ENCODE measurements around the gene PNPLA1.

Gene PNPLA1

GRCh38 chr6:36301781-36302180, 31.9 kb downstream of the PNPLA1 start:
- H3K36me3 ChIP-seq (ENCODE audit: control insufficient read depth in 2 of 2, insufficient read depth in 2 of 2, low read length in 2 of 2), result no peaks in the 10 kb centered on the region
- no peak overlapping the region for H3K27ac ChIP-seq (ENCODE audit: low read length)
- peaks cover 3 to 8% of the 10 kb centered on the region in 2 donors for H3K27me3 ChIP-seq (ENCODE audit: control insufficient read depth in 1 of 2, insufficient read depth in 2 of 2, low read length in 2 of 2)
- peaks cover 11% of the 10 kb centered on the region for H3K4me1 ChIP-seq (ENCODE audit: control insufficient read depth, insufficient read depth, low read length)
- H3K9me3 ChIP-seq (ENCODE audit: control insufficient read depth in 2 of 2, low read length in 2 of 2), result no peaks in the 10 kb centered on the region
- no peak overlapping the region for H3K4me3 ChIP-seq (ENCODE audit: low read length in 2 of 2)
- no peak overlapping the region for H3K9ac ChIP-seq (ENCODE audit: low read length in 2 of 2)

GRCh38 chr6:36302227-36302976, 32.5 kb downstream of the PNPLA1 start:
- Histone ChIP-seq H3K9ac (ENCODE audit: low read length in 2 of 2) (no peak overlapping the region), H3K36me3 (ENCODE audit: control insufficient read depth in 2 of 2, insufficient read depth in 2 of 2, low read length in 2 of 2) (no peaks in the 10 kb centered on the region), H3K27ac (ENCODE audit: low read length) (no peak overlapping the region), H3K27me3 (ENCODE audit: control insufficient read depth in 1 of 2, insufficient read depth in 2 of 2, low read length in 2 of 2) (peaks cover 3 to 8% of the 10 kb centered on the region in 2 donors), H3K9me3 (ENCODE audit: control insufficient read depth in 2 of 2, low read length in 2 of 2) (no peaks in the 10 kb centered on the region), H3K4me3 (ENCODE audit: low read length in 2 of 2) (no peak overlapping the region), H3K4me1 (ENCODE audit: control insufficient read depth, insufficient read depth, low read length) (peaks cover 11% of the 10 kb centered on the region)

GRCh38 chr6:36305885-36306284, 36.0 kb downstream of the PNPLA1 start:
- H3K36me3 ChIP-seq (ENCODE audit: control insufficient read depth in 2 of 2, insufficient read depth in 2 of 2, low read length in 2 of 2), result no peaks in the 10 kb centered on the region
- no peak overlapping the region for H3K27ac ChIP-seq (ENCODE audit: low read length)
- H3K9ac ChIP-seq (ENCODE audit: low read length in 2 of 2), result no peak overlapping the region
- no peaks in the 10 kb centered on the region for H3K9me3 ChIP-seq (ENCODE audit: control insufficient read depth in 2 of 2, low read length in 2 of 2)
- peaks cover 11% of the 10 kb centered on the region for H3K4me1 ChIP-seq (ENCODE audit: control insufficient read depth, insufficient read depth, low read length)
- H3K27me3 ChIP-seq (ENCODE audit: control insufficient read depth in 1 of 2, insufficient read depth in 2 of 2, low read length in 2 of 2), result peaks cover 3 to 12% of the 10 kb centered on the region in 2 donors
- no peak overlapping the region for H3K4me3 ChIP-seq (ENCODE audit: low read length in 2 of 2)

GRCh38 chr6:36306375-36306774, 36.5 kb downstream of the PNPLA1 start:
- Histone ChIP-seq H3K9me3 (ENCODE audit: control insufficient read depth in 2 of 2, low read length in 2 of 2) (no peaks in the 10 kb centered on the region), H3K4me1 (ENCODE audit: control insufficient read depth, insufficient read depth, low read length) (peaks cover 11% of the 10 kb centered on the region), H3K27ac (ENCODE audit: low read length) (no peak overlapping the region), H3K9ac (ENCODE audit: low read length in 2 of 2) (no peak overlapping the region), H3K36me3 (ENCODE audit: control insufficient read depth in 2 of 2, insufficient read depth in 2 of 2, low read length in 2 of 2) (no peaks in the 10 kb centered on the region), H3K27me3 (ENCODE audit: control insufficient read depth in 1 of 2, insufficient read depth in 2 of 2, low read length in 2 of 2) (peaks cover 3 to 12% of the 10 kb centered on the region in 2 donors), H3K4me3 (ENCODE audit: low read length in 2 of 2) (no peak overlapping the region)

DNA sequence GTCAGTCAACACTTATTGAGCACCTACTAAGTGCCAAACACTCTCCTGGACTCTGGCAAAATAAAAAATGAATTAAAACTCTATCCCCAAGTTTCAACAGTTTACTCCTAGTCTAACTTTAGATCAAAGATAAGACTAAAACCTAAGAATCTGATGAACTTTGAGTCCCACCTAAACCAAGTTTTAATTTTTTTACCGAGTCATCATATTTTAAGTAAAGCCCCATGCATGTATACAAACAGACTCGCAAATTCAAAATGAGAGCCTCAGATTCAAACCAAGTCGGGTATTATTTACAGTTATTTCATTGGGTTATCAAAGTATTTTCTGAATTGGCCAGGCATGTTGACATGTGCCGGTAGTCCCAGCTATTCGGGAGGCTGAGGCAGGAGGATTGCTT, 38.7 kb downstream of the PNPLA1 start:
- Histone ChIP-seq H3K27ac (ENCODE audit: low read length) (no peak overlapping the region), H3K27me3 (ENCODE audit: control insufficient read depth in 1 of 2, insufficient read depth in 2 of 2, low read length in 2 of 2) (peaks cover 0 to 4% of the 10 kb centered on the region in 2 donors), H3K4me1 (ENCODE audit: control insufficient read depth, insufficient read depth, low read length) (no peaks in the 10 kb centered on the region), H3K9me3 (ENCODE audit: control insufficient read depth in 2 of 2, low read length in 2 of 2) (no peaks in the 10 kb centered on the region), H3K9ac (ENCODE audit: low read length in 2 of 2) (no peak overlapping the region), H3K4me3 (ENCODE audit: low read length in 2 of 2) (no peak overlapping the region), H3K36me3 (ENCODE audit: control insufficient read depth in 2 of 2, insufficient read depth in 2 of 2, low read length in 2 of 2) (no peaks in the 10 kb centered on the region)

GRCh38 chr6:36309203-36309602, 39.3 kb downstream of the PNPLA1 start:
- no peaks in the 10 kb centered on the region for H3K9me3 ChIP-seq (ENCODE audit: control insufficient read depth in 2 of 2, low read length in 2 of 2)
- H3K27me3 ChIP-seq (ENCODE audit: control insufficient read depth in 1 of 2, insufficient read depth in 2 of 2, low read length in 2 of 2), result peaks cover 0 to 4% of the 10 kb centered on the region in 2 donors
- no peak overlapping the region for H3K9ac ChIP-seq (ENCODE audit: low read length in 2 of 2)
- no peak overlapping the region for H3K27ac ChIP-seq (ENCODE audit: low read length)
- no peak overlapping the region for H3K4me3 ChIP-seq (ENCODE audit: low read length in 2 of 2)
- no peaks in the 10 kb centered on the region for H3K4me1 ChIP-seq (ENCODE audit: control insufficient read depth, insufficient read depth, low read length)
- no peaks in the 10 kb centered on the region for H3K36me3 ChIP-seq (ENCODE audit: control insufficient read depth in 2 of 2, insufficient read depth in 2 of 2, low read length in 2 of 2)

- Histone ChIP-seq H3K4me3 (ENCODE audit: low read length in 2 of 2) (no peak overlapping the region), H3K4me1 (ENCODE audit: control insufficient read depth, insufficient read depth, low read length) (no peaks in the 10 kb centered on the region), H3K9me3 (ENCODE audit: control insufficient read depth in 2 of 2, low read length in 2 of 2) (no peaks in the 10 kb centered on the region), H3K27ac (ENCODE audit: low read length) (no peak overlapping the region), H3K36me3 (ENCODE audit: control insufficient read depth in 2 of 2, insufficient read depth in 2 of 2, low read length in 2 of 2) (no peaks in the 10 kb centered on the region), H3K9ac (ENCODE audit: low read length in 2 of 2) (no peak overlapping the region), H3K27me3 (ENCODE audit: control insufficient read depth in 1 of 2, insufficient read depth in 2 of 2, low read length in 2 of 2) (peaks cover 0 to 4% of the 10 kb centered on the region in 2 donors)
Observed at GRCh38 chr6:36309900-36310299, 40.0 kb downstream of the PNPLA1 start.

DNA sequence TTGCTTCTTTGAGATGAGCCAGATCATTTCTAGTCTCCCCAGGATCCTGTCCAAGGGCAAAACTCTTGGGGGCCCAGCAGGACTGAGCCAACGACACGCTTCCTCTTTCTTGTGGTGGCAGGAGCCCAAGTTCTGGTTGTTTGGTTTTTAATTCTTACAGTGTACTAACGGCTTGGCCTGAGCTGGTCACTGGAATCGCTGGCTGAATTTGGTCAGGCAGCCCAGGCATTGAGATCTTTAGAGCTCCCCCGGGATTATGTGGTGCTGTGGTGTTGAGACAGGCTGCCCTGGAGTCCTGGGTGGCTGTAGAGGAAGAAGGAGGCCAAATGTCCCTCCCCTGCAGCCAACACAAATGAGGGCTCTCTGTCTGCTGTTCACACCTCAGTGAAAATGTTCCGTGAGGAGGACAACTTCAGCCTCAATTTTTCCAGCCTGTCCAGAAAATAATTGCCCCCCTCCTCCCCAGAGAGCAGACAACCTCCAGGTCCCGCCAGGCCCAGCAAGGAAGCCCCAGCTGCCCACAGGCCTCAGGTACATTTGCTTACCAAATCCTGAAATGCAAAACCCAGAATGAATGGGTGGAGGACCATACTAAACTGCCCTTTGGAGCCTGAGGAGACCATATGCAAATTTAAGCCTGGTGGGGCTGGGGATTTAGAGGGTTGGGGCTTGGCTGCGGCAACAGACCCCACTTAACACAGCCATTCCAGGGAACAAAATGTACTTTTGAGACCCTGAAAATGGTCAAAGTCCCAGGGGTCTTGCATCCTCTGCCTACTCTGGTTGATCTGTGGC, 43.2 kb downstream of the PNPLA1 start:
- H3K9ac ChIP-seq (ENCODE audit: low read length in 2 of 2), result no peak overlapping the region
- no peak overlapping the region for H3K27ac ChIP-seq (ENCODE audit: low read length)
- no peaks in the 10 kb centered on the region for H3K36me3 ChIP-seq (ENCODE audit: control insufficient read depth in 2 of 2, insufficient read depth in 2 of 2, low read length in 2 of 2)
- H3K9me3 ChIP-seq (ENCODE audit: control insufficient read depth in 2 of 2, low read length in 2 of 2), result no peaks in the 10 kb centered on the region
- H3K27me3 ChIP-seq (ENCODE audit: control insufficient read depth in 1 of 2, insufficient read depth in 2 of 2, low read length in 2 of 2), result peaks cover 0 to 4% of the 10 kb centered on the region in 2 donors
- no peak overlapping the region for H3K4me3 ChIP-seq (ENCODE audit: low read length in 2 of 2)
- no peaks in the 10 kb centered on the region for H3K4me1 ChIP-seq (ENCODE audit: control insufficient read depth, insufficient read depth, low read length)

GRCh38 chr6:36313649-36313936, 43.7 kb downstream of the PNPLA1 start:
- H3K4me3 ChIP-seq (ENCODE audit: low read length in 2 of 2), result no peak overlapping the region
- H3K27ac ChIP-seq (ENCODE audit: low read length), result no peak overlapping the region
- no peak overlapping the region for H3K9ac ChIP-seq (ENCODE audit: low read length in 2 of 2)
- peaks cover 0 to 4% of the 10 kb centered on the region in 2 donors for H3K27me3 ChIP-seq (ENCODE audit: control insufficient read depth in 1 of 2, insufficient read depth in 2 of 2, low read length in 2 of 2)
- no peaks in the 10 kb centered on the region for H3K4me1 ChIP-seq (ENCODE audit: control insufficient read depth, insufficient read depth, low read length)
- H3K36me3 ChIP-seq (ENCODE audit: control insufficient read depth in 2 of 2, insufficient read depth in 2 of 2, low read length in 2 of 2), result no peaks in the 10 kb centered on the region
- H3K9me3 ChIP-seq (ENCODE audit: control insufficient read depth in 2 of 2, low read length in 2 of 2), result no peaks in the 10 kb centered on the region

- H3K4me3 ChIP-seq (ENCODE audit: low read length in 2 of 2), result no peak overlapping the region
- H3K9ac ChIP-seq (ENCODE audit: low read length in 2 of 2), result no peak overlapping the region
- H3K27ac ChIP-seq (ENCODE audit: low read length), result no peak overlapping the region
- no peaks in the 10 kb centered on the region for H3K9me3 ChIP-seq (ENCODE audit: control insufficient read depth in 2 of 2, low read length in 2 of 2)
- no peaks in the 10 kb centered on the region for H3K4me1 ChIP-seq (ENCODE audit: control insufficient read depth, insufficient read depth, low read length)
- H3K27me3 ChIP-seq (ENCODE audit: control insufficient read depth in 1 of 2, insufficient read depth in 2 of 2, low read length in 2 of 2), result peaks cover 0 to 2% of the 10 kb centered on the region in 2 donors
- no peaks in the 10 kb centered on the region for H3K36me3 ChIP-seq (ENCODE audit: control insufficient read depth in 2 of 2, insufficient read depth in 2 of 2, low read length in 2 of 2)
Observed at GRCh38 chr6:36314221-36315014, 44.6 kb downstream of the PNPLA1 start.

All from stomach smooth muscle (tissue), 2 donors.